GM18505 (cell line): ENCODE measurements around the gene RPTOR.
"Not testable (repeated sequence)": the region's sequence is repeated elsewhere in the genome, so short reads cannot be mapped to it uniquely, and the experiment has no call there.

Experiments
- ATAC-seq: cut with Tn5 transposase; IDR thresholded peaks from one replicate; pipeline ENCODE4 v1.9.1; 2021; ENCODE audit not compliant: unreplicated experiment
- POLR2A ChIP-seq: IDR thresholded peaks from 4 replicates; pipeline ENCODE4 v1.6.1; 2011; ENCODE audit warnings: borderline replicate concordance; ENCODE audit not compliant: insufficient read depth, insufficient read length; ENCODE audit errors: extremely low read depth

The RPTOR gene

DNA sequence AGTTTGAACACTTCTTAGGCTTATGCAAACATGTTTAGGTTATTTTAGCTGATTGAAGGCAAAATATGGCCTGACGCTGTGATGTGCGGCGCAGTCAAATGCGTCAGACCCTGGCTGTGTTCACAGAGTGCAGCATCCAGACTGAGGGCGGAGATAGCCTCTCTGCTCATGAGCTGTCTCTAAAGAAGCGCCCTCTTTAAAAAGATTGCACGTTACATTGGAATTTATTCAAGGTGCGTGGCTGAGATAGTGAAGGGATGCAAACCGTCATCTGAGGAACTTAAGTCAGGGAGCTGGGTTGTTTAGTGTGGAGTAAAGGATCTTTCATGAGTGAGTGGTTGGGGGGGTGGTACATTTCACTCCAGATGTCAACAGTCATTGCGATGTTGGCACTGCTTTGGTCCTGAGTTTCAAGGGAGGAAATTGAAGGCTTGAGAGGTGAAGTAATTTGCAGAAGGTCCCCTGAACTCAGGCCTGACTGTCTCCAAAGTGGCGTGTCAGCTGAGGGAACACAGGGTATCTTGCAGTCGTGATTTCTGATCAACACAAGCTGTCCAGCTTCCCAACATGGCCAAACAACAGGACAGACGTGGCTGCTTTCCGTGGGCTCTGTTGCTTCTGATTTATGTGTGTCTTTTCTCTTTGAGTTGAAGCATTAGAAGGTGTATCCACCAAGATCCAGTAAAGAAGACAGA lies 33.4 kb downstream of the RPTOR start:
- TF ChIP-seq POLR2A: no peak
- ATAC-seq: no peak

DNA sequence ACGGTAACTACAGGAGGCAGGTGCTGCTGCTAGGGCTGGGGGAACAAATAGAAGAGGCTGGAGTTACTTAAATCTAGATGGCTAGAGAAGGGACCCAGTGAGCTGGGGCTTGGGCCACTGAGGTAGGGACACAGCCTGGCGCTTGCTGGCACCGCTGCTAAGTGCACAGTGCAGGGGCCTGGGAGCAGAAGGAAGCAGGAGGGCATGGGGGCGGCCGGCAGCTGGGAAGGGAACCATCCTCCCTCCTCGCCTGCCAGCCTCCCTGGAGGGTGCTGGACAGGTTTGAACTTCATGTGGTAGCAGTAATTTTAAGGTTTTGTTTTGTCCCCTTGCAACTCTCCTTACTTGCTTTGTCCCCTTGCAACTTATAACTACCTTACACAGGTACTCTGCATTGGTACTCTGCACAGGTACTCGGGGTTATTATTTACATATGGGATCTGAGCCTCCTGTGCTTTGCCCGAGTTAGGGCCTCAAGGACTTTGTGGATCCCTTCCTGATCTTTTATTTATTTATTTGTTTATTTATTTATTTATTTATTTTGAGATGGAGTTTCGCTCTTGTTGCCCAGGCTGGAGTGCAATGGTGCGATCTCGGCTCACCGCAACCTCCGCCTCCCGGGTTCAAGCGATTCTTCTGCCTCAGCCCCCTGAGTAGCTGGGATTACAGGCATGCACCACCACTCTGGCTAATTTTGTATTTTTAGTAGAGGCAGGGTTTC lies 34.2 kb downstream of the RPTOR start:
- not testable (repeated sequence) for ATAC-seq

DNA sequence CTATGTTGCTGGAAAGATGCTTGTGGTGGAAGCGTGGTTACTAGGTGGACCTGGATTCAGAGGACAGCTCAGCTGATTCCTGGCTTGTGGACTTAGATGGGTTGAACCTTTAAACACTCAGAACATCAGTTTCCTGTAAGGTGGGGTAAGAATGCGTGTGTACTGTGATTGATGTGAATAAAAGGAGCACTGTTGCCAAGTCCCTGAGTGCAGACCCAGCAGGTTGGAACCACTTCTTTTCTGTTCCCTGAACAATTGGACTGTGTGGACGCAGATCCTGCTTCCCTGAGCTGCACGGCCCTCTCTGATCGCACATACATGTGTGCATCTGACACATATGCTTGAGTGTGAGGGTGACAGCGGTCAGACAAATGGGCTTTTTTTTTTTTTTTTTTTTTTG lies 37.5 kb downstream of the RPTOR start:
- ATAC-seq: no peak
- TF ChIP-seq POLR2A: no peak

DNA sequence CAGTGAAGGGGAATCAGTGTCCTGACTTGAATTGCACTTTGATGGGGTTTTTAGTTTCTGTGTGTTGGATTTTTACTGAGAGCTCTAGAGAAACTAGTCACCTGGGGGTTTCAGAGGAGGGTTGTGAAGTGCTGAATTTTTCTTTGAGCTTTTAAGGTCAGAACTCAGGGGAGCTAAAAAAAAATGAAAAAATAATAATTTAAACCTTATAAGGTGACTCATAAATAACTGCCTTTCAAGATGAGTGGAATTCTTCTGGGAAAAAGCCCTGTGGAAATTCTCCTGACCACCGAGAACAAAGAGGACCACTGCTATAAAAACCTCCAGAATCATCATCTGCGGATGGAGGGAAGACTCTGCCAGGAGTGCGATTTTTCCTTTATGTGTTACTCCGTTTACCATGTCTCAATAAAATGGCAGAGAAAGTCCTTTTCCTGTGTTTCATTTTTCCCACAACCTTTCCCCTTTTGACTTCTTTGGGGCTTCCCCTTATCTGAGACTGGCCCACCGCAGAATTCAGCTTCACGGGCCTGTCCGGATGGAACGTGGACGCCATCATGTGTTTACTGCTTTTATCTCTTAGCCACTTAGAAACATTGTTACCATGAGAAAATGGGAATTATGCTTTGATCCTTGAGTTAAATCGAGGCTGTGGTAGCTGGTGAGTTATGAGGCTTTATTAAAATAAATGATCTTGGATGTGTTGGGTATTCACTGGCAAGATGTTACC lies 39.7 kb downstream of the RPTOR start:
- ATAC-seq: no peak
- TF ChIP-seq POLR2A: no peak

DNA sequence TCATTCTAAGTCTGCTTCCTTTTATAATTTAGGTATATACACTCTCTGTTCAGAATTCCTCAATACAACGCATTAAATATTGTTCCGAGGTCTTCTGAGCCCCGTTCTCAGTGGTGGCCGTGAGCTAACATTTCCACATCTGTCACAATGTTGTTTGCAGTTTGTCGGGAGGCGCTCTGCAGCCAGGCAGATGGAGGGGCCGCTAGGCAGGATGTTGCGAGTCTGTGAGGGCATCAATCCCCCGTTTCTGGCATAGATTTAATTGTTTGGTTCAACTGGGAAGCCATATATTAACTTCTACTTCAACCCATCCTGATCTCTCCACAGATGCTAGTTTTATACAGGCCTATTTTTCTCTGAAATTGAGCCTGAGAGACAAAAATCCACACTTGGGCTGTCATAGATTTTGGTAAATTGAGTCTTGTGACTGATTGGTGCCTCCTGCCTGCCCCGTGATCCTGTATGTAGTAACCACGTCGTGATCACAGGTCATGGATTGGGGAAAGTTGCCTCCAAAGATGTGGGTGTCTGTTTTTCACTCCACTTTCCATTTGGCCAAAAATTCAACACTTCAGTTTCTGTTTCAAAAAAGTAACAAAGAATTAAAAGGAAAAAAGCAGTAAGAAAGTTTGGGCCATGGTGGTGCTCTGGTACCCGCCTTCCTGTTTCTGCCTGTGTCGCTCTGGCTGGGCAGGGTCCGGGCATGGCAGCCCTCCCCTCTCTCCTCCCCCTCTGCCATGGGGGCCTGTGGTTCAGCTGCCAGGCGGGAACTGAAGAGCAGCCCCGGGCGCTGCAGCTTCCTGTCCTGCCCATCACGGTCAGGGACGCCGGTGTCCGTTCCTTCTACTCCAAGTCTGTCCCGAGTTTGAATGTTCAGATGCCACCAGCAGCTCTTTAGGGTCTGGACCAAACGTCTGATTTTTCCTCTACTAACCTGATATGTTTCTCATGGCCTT lies 41.5 kb downstream of the RPTOR start:
- ATAC-seq: no peak
- no peak for TF ChIP-seq POLR2A

DNA sequence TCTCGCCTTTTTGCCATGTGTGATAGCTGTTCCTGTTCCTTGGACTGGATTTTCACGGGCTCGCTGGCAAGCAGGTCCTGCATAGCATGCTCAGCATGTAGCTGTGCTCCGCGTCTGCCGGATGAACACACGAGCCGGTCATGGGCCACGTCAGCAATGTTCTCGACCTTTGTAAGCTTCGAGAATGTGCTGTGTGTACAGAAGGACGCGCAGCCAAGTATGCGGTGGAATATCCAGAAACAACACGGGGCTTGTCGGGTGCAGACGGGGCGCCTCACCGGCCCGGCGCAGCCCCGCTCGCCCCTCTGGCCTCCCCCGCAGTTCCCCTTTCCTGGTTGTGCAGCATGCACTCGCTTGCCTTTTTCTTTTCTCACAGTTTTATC lies 42.2 kb downstream of the RPTOR start:
- ATAC-seq: no peak
- no peak for TF ChIP-seq POLR2A

DNA sequence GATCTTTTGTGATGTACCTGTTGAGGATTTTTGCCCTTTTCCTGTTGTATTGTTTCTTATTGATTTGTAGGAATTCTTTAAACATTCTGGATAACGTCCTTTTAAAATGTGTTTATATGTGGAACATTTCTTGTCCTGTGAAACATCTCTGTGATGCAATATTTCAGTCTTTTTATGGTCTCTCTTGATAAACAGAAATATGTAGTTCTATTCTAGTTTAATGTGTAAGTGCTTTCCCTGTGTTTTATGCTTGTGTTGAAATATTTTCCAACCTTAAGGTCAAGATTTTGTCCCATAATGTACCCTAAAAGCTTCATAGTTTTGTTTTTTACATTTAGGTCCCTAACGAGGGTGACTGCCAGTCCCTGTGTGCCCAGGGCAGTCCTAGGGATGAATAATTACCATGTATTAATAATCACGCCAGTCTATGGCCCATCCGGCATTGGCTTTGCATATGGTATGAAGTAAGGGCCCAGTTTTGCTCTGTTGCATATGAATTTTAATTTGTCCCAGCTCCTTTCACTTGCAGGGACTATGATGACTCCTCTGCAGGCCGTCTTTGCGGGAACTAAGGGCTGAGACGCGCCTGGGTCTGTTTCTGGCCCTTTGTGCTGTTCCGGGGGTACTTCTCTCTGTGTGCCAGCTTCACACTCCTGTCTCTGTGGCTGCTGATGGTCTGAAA lies 44.2 kb downstream of the RPTOR start:
- no peak for TF ChIP-seq POLR2A
- ATAC-seq: no peak

DNA sequence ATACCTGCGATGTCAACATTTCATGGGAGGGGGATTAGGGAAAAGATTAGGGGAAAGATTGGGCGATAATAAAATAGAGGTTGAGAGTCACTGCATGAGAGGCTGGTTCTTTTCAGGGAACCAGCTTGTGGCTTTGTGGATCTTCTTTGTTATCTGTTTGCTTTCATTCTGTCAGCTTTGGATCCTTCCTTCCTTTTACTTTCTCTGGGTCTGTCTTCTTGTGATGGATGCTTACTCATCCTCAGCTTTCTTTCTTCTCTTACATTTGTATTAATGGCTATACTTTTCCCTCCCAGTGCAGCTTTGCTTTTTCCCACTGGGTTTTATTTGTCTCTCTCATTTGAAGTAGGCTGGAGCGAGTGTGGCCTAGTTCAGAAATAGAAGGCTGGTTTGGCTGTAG lies 47.1 kb downstream of the RPTOR start:
- no peak for ATAC-seq
- TF ChIP-seq POLR2A: no peak

DNA sequence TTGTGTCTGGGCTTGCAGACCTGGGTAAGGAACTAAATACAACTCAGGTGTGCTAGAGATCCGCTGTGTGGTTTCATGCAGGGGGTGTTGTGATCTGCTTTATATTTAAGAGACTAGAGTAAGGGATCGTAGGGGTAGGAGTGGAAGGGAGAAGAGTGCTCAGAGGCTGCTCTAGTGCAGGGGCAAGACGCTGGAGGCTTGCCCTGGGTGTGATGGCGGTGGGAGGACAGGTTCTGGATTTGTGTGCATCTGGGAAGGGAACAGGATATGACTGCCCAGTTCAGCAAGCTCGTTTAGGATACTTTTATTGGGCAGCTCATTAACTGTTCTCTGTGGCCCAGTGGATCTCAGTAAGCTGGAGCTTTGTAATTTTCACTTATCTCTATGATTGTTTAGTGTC lies 47.6 kb downstream of the RPTOR start:
- TF ChIP-seq POLR2A: no peak

DNA sequence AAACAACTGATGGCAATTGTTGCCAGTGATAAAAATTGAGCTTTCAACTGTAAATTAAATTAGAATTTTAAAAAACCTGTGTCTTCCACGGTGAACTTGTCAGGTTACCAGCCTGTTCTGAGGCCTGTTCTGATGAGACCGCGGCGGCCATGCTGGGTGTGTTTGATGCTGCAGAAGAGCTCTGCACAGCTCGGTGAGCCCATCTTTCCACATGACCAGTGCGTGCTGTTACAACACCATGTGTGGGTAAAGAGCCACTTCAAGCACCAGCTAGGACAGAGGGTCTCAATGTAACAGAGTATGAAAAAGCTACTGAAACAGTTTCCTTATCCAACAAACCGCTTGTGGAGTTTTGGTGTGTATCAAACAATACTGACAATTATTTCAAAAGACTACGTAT lies 48.5 kb downstream of the RPTOR start:
- no peak for ATAC-seq
- TF ChIP-seq POLR2A: no peak

More for the DNA sequence above, 47.6 kb downstream of the RPTOR start:
- no peak for ATAC-seq

DNA sequence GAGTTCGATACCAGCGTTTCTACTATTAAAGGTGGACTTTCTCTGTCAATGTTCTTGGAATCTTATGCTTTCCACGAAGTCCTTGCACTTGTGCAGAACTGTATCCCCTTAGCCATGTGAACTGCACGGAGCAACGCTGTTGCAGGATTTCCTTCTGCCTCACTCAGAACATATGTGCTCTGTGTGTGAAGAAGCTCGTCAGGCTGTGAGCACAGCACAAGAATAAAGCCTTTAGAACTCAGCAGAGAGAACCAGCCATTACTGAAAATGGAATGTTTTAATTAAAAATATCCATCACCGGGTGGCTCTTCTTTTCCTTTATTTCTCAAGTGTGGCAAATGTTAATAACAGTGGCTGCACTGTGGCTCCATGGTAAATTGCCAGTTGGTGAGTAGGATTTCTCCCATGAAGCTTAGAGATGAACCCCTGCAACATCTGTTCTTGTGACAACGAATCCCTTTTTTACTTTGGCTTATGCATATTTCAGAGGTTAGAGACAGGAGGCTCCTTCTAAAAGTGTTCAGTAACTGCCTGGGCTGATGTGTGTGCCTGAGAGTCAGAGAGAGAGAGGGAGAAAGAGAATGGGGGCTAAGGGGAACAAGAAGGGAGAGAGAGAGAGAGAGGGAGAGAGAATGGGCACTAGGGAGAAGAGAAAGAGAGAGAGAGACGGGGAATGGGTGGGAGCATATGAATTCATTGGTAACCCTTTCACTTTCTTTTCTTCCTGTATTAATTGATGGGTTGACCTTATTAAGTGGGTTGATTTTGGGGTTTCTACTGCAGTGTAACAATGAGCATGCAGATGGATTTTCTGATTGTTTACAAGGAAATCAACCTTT lies 50.0 kb downstream of the RPTOR start:
- no peak for ATAC-seq
- TF ChIP-seq POLR2A: no peak
